Lung microvascular endothelial cell (primary cell): ENCODE data around the gene AGO1. TPM values are rescaled to one million over a fixed set of nuclear protein-coding genes. Genes with fewer than 3 reads are reported as not detected.
"Not testable (repeated sequence)": the region's sequence is repeated elsewhere in the genome, so short reads cannot be mapped to it uniquely, and the experiment has no call there.

Experiments
- DNase-seq, 2 donors: peaks; one replicate each; pipeline versions ENCODE4 v3.0.0 to v3.0.0-alpha.2; 2010; ENCODE audit warnings: low read depth in 2 of 2
- total RNA-seq: library from RNA; depleted of rRNA; stranded (reverse); fragments of >200 nt; gene quantifications from 2 replicates; pipeline ENCODE4 v1.2.1, GENCODE V29; 2014

Gene AGO1
- total RNA-seq, 1 donor from 2014 or later, result 8.3 TPM

GRCh38 chr1:35869245-35869950, 13.6 kb upstream of the AGO1 start:
- DNase-seq, result not testable (repeated sequence)

DNA sequence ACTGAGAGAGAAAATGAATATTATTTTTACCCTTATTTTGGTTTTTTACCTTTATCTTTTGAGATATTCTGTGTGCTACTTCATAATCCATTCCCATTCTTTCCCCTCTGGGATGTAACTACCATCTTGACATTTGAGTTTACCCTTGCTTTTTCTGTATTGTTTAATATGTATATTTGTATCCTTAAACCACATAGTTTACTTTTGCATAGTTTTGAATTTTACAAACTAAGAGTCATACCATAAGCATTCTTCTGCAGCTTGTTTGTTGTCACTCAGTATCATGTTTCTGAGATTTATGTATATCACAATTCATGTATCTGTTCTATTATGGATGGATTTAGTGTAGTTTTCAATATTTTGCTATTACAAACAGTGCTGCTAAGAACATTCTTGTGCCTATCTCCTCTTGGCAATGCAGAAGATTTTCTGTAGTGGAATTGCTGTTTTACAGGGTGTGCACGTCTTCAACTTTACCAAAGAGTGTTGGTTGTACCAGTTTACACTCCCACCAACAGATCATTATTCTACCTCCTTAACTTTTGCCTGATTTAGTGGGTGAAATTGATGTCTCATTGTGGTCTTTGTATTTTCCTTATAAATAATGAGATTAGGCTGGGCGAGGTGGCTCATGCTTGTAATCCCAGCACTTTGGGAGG, 12.2 kb upstream of the AGO1 start:
- DNase-seq, result no peak

DNA sequence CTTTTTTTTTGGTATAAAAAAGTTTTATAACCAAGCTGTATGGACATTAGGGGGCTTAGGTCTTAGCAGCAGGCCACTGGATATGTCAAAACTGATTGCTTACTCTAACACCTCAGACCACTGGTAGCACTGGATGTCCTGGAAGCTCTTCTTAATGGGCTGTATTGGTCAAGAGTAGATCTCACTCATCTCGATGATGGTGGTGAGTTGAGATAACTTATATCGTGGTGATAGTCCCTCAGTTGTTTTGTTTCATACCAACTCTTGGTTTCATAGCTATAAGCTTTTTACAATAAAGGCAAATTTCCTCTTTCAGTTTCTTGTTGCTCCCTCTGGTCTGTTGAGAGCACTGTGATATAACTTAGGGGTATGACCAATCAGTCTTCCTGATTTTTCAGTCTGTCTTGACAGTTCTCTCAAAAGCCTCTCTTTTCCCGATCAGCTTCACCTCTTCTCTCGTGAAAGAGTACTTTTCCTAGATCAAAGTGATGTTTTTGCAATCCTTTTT, 9.7 kb upstream of the AGO1 start:
- no peak for DNase-seq

- DNase-seq, result not testable (repeated sequence)
These were observed 8.9 kb upstream of the AGO1 start for GRCh38 chr1:35874115-35874514.

GRCh38 chr1:35876988-35877387, 6.0 kb upstream of the AGO1 start:
- peak; percentile 34 to 39 for DNase-seq

DNA sequence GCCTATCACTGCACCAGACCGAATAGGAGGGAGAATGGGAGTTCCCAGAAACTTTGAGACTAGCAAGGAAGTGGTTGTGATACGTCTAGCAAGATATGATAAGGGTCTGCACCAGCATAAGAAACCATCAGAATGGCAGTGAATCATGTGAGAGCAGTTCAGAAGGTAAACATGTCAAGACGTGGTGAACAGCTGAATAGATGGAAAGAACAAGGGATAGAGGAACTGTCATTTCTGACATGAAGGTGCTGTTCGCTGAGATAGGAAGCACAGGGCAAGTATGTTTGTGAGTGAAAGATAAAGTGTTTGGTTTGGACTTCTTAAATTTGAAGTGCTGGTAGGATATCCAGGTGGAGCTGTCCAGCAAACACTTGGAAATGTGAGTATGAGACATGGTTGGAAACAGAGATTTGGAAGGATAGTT, 1.1 kb upstream of the AGO1 start:
- DNase-seq, result no peak

DNA sequence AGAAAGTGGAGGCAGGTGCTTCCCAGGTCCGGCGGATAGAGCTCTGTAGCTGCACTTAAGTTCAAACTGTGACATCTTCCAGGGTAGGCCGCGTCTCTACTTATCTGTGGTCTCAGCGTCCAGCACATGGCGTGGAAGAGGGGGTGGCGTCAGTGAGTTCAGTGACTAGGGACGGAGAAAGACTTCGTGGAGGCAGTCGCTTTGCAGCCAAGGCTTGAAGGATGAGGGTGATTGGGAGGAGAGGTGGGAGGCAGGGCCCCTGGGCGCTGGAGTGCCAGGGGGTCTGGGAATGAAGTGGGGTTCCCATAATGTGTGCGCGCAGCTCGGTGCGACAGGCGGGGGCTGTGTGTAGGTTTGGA, 444 bp upstream of the AGO1 start:
- DNase-seq, result no peak

- peak; percentile 37 to 70 for DNase-seq
These were observed 659 bp downstream of the AGO1 start for GRCh38 chr1:35883635-35884101.

GRCh38 chr1:35884934-35885333, 1.9 kb downstream of the AGO1 start:
- no peak for DNase-seq

- DNase-seq, result no peak
These were observed 3.1 kb downstream of the AGO1 start for GRCh38 chr1:35885961-35886558.

DNA sequence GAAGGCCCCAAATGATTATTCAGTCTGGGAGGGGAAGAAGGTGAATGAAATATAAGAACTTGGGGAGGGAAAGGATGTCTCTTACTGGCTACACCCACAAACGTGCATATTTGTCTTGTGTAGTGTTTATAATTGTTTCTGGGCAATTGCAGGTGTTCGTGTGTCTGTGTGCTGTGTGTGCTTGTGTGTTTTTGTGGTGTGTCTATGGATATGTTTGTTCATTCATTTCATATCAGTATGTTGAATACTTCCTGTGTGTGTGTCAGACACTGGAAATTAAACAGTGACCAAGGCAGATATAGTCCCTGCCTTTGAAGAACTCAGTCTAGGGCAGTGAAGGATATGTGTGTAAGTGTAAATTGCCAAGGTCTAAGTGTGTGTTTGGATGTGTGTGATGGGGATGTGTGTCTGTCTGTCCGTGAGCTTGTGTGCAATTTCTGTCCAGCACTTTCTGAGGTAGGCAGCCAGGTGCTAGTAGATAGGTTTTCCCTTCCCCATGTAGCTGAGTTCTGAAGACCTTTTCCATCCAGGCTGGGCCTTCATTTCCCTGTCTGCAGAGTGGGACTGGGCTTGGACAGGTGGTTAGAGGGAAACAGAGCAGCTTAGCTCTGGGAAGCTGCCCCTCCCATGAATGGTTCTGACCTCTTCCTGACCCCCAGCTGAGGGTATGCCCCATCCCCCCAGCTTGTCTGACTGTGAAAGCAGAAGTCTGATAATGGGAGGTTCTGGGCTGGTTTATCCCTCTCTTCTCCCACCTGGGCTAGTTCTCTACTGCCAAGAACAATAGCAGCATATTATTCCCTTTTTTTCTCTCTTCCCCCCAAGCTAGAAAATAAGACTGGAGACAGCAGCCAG, 3.8 kb downstream of the AGO1 start:
- DNase-seq, result peak; percentile 16 to 37

DNA sequence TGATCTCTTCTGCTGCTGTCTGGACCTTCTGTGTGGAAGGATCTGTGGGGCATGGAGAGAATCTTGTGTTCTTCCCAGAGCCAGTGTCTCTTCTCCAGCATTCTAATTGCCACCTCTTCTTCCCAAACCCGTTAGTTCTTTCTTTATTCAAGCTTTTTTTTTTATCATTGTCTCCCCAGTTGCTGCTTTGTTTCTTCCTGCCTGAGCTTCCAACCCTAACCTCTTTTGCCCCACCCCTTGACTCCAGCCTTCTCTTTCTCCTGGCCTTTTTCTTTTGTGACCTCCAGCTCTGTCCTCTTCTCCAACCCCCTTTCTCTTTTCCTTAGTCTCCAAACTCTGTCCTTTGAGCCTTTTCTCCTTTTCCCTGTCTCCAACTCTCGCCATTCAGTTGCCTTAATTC, 4.5 kb downstream of the AGO1 start:
- no peak for DNase-seq

- DNase-seq, result no peak
These were observed 5.2 kb downstream of the AGO1 start for GRCh38 chr1:35888255-35888654.

DNA sequence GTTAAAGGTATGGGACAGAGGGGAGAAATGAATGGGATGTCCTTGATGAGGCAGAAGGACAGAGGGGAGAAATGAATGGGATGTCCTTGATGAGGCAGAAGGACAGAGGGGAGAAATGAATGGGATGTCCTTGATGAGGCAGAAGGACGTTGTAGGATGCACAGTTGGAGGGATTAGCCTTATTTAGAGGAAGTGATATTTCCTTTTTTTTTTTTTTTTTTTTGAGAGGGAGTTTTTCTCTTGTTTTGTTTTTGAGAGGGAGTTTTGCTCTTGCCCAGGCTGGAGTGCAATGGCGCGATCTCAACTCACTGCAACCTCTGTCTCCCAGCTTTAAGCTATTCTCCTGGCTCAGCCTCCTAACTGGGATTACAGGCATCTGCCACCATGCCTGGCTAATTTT, 6.0 kb downstream of the AGO1 start:
- not testable (repeated sequence) for DNase-seq

GRCh38 chr1:35893051-35893879, 10.3 kb downstream of the AGO1 start:
- no peak for DNase-seq

- peak; percentile 16 to 32 for DNase-seq
These were observed 11.2 kb downstream of the AGO1 start for GRCh38 chr1:35894183-35894582.

DNA sequence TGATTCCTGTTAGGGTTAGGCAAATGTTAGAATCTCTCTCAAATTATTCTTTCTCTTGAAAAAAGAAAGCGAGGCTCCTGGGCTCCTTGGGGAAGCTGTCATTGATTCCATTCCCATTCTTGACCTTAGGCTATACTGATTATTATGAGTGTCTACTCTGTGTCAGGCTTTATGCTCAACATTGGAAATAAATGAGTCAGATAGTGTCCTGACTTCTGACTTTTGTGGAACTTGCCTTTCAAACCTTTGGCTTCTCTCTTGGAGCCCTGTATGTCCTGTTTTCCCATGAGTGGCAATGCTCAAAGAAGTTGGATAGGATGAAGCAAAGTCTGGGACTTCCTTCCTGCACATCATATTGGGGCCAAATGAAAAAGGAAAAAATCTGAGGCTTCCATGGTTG, 11.6 kb downstream of the AGO1 start:
- no peak for DNase-seq

DNA sequence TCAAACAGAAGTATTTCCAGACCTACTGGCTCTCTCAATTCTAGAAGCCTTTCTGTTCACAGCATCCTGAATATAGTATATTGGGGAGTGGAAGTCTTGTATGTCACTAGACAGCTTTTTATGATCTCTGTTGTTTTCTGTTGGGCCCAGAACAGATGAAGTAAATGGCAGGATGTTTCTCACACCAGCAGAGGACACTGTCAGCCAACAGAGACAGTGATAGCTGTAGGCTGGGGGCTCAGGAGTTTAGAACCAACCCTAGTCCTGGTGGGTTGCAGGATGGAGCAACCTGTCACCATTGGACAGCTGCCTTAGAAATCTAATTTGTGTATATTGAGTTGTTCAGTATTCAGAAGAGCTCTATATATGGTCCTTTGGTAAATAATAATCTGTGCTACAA, 16.9 kb downstream of the AGO1 start:
- peak in 1 of 2 donors; percentile 23 for DNase-seq

- DNase-seq, result no peak
These were observed 18.2 kb downstream of the AGO1 start for GRCh38 chr1:35901235-35901634.

- DNase-seq, result no peak
These were observed 19.7 kb downstream of the AGO1 start for GRCh38 chr1:35902671-35903070.

DNA sequence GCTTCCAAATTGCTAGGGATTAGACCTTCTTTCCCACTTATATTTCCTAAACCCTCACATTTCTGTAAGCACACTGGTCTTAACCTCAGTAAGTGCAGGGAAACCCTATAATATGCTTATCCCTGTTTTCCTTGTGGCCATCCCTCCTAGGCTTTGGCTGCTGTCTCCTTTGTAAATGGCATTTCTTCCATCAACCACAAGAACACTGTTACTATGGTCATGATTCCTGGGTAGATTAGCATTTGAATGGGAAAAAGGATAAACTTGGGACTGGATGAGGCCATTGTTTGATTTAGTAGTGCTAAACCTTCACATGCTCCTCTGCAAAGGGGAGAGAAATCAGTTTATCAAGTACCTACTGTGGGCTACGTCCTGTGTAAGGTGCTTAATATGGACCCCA, 31.7 kb downstream of the AGO1 start:
- no peak for DNase-seq
